ENCODE data around the gene C4orf36.

The C4orf36 gene

DNA sequence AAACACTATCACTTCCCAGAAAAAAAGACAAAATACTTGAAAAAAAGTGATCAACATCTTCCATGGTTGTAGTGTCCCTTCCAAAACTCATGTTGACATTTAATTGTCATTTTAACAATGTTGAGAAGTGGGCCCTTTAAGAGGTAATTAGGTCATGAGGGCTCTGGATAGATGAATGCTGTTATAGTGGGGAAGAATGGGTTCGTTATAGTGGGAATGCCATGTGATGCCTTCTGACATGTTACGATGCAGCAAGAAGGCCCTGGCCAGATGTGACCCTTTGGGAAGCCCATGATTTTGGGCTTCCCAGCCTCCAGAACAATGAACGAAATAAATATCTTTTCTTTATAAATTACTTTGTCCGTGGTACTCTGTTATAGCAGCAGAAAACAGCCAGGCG, 39.0 kb downstream of the C4orf36 start:
- DNase-seq = no peak

DNA sequence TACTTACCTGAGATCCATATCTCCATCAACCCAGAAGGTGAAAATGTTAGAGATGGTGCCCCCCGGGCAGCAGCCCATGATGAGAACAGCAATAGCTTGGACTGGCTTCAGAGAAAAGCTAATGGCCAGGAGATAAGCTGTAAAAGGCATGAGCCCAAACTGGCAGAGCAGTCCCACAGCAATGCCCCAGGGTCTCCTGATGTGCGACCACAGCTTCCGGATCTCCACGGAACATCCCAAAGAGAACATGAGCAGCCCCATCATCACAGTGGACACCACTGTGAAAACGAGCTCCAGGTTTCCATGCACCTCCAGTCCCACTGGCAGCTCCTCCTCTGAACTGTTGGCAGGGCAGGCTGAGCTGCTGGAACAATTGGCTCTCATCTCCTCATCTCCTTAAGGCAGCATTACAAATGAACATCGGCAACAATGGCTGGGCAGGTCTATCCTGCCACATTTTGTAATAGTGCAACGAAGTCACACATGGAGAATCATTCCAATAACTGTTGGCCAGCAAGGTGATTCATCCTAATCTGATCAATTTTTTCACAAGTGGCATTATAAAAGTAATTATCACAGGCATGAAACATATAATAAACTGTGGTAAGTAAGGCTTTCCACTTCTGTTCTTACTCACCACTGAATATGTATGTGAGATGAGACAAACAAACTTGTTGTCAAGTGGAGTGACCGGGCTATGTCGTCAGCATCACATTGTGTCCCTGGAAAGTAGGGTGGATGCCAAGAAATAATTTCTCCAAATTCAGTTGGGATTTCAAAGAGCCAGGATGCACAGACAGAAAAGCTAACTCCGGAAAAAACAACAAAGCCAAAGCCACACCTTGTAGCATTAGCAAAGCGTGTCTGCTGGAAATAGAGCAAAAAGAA, 43.2 kb downstream of the C4orf36 start, which contains the start of gene SLC10A6:
Gene SLC10A6, minus strand, starts transcription at position 653 of the 888 bp plus-strand sequence. Its CDS starts 269 bp downstream, at position 384.
- no peak for DNase-seq

DNA sequence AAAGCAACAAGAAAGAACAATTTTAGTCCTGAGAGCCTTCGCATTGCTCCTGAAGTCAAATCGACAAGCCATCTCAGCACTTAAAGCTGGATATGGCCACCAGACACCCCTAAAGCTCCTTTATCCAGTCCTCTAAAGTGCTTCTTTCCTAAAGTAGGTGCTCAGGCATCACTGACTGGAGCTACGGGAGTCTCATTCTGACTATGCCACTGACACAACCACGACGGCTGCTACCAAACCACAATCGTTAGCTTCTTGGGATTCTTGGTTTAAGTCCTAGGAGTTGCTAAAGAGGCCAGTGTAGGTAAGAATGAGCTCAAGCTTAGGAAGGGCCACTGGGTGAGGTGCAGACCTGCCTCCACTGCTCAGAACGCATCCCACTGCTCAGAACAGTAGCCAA, 44.1 kb downstream of the C4orf36 start:
- DNase-seq = no peak

DNA sequence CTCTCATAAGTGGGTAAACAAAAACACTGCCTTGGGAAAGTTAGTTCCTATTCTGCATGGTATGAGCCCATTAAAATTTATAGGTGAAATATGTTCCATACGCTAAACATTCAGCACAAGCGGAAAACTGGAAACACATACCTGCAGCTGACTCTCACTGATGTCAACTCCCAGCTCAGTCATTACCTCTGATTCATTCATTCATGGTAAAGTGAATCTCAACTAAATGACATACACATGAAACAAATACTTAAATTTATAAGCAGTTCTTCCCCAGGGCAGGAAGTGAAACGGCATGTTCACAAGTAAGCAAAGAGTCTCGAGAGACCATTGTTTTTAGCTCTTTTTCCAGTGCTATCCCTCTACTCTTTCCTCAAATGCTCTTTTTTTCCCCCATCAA, 44.7 kb downstream of the C4orf36 start:
- no peak for DNase-seq

DNA sequence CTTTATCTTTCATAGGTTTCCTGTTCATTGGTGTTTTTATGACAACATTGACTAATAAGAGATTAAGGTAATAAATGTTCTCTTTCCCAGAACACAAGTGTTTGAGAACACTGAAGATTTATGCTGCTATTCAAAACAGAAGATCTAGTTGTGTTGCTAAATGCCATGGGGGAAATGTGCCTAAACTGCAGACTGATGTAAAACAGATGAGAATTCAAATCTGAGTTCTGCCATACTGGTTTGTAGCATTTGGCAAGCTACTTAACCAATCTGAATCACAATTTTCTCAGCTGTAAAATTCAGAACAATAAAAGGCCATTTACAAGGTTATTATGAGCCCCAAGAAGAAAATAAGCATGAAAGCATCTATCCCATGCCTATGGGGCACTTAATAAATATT, 45.3 kb downstream of the C4orf36 start:
- DNase-seq = no peak

DNA sequence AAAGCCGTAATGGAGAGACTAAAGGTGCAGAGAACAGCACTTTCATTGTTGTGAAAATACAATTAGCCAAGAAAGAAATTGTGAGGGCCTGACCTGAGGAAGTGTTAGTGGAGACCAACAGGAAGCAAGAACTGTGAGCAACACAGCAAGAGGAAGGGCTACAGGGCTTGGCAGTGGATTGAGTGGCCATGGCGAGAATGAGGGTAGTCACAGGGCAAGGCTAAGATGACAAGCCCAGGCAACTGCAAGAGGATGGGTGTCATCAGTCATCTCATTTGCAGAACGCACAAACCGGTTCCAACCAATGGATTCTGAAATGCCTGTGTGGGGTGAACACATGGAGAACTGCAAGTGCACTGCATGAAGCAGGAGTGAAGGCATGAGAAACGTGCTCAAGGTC, 46.6 kb downstream of the C4orf36 start:
- DNase-seq = no peak

DNA sequence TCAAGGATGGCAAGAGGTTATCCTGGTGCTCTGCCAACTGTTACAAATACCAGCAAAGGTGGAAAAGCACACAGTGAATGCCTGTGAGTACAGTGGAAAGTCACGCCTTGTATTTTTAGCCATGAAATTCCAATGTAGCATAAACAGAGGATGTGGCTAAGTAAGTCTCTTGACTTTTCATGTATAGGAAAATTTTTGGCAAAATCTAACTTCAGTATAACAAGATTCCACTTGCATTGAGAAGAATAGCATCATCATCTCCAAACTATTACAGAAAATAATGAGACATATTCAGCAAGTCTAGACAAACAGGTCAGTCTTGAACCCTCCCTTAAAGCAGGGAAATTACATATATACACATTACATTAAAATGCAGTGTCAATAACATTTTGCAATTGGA, 50.9 kb downstream of the C4orf36 start:
- DNase-seq = no peak

DNA sequence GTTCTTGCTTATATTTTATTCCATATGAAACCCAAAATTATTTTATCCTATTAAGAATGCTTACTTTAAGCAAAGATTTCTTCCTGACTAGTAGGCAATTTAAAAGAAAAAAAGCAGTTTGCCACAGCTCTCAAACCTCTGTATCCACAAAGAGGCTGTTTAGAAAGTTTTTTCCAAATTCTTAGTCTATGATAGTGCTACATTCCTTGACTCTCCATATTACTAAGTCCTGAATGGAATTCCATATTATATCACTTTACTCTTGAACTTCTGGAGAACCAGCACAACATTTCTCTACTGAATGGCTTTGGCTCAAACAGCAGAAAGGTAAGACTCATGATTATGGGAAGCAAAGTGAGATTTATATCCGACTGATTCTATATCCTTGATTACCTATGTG, 51.4 kb downstream of the C4orf36 start:
- no peak for DNase-seq

DNA sequence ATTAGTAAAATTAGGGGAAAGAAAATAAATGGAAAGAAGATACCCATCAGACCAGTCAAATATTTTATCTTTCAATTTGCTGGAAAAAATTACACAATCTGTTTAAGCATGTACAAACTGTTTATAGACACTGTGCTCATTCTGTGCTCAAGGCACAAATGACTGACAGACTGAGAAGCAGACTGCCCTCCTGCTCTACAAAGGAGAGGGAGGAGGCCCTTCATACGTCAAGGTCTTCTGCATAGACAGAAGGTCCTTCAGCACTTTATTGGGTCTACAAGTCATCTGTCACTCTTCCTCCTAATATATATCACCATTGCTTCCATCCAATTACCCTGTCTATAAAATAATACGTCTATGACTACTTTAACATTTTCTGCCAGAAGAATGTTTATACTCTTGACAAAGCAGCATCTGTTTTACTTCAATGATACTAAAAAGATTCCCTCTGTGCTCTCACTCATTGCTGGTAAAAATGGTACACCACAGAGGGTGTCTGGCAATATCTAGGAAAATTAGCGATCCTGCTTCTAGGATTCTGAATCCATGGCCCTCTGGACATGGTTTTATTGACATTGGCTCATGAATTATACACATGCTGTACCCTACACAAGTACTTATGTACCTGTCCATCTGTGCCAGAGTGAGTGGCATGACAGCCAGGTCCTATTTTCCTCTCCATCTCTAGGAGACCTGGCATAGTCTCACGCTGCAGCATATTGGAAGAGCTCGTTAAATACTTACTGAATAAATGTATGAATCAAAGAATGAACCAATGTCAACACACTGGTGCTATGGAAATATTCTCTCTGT, 54.3 kb downstream of the C4orf36 start:
- DNase-seq = no peak

DNA sequence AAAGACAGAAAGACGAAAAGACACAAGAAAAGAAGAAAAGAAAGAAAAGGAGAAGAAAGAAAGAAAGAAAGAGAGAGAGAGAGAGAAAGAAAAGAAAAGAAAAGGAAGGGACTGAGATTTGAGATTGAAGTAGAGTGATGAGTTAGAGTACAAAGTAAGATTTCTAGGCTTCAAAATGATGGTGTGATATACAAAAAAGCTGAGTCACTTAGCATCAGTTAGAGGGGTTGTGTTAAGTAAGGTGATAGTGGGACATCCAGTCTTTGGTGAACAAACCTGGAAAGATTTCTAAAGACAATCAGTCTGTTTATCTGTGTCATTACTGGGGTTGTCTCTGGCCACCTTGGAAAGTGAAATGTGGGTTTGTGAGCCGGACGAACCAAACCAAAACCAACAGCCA, 56.5 kb downstream of the C4orf36 start:
- DNase-seq = no peak

DNA sequence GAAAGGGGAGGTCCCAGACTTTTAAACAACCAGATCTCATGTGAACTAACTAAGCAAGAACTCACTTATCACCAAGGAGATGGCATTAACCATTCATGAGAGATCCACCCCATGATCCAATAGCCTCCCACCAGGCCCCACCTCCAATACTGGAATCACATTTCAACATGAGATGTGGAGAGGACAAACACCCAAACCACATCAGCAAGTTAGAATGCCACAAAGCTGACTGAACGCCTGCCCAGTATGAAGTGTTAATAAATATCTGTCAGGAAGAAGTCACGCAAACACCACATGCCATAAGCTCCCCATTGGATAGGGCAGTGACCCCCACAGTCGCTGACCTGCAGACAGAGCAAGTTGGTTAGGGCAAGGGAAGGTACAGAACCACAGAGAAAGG, 57.3 kb downstream of the C4orf36 start:
- DNase-seq = no peak

DNA sequence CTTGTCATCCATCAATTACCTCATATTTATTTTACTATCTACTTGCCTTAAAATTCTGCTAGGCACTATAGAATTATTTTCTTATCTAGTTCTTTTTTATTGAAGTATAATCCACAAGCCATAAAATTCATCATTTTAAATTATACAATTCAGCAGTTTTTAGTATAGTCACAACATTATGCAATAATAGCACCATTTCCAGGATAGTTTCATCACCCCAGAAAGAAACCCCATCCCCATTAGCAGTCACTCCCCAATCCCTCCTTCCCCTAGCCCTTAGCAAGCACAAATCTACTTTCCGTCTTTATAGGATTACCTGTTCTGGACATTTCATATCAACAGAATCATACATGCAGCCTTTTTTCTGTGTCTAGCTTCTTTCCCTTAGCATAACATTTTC, 58.6 kb downstream of the C4orf36 start:
- no peak for DNase-seq

DNA sequence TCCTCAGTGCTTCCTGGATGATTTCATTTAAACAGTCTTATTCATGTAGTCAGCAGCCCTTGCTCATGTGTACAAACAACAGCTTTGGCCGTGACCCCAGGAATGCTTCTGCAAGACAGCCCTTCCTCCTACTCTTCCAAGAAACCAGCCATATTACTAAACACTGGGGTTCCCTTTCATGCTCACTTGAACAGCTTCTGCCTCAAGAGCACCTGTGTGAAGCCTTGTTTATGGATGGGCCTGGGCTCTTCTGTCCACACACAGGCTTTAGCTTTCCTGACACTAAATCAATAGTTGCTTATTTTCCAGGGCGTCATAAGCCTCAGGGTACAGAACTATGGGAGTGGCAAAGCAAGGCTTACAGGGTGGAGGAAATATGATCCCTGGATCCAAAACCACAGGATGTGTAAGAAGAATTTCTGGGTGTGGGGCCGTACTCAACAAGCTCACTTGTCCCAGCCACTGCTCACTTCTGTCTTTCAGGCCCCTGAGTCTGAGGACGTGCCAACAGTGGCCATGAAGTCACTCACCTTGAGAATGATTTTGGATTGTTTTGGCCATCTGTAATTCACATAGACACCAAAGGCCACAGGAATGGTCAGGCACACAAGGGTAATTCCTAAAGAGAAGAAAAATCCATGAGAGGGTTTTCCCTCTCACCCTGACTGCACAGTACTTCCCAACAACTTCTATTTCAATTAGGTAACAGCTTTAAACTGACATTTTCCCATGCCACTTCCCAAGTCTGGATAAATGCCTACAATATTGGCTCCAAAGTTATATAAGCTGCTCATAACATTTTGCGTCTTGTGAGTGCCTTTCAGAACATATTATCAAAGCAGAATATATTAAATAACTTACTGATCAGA, 60.7 kb downstream of the C4orf36 start:
- no peak for DNase-seq

All from stimulated activated CD4-positive, alpha-beta T cell treated with anti-CD3 and anti-CD28 coated beads, Interleukin-2, amount 100 ng/mL, for 48 hours (primary cell).